OCI-LY1 (cell line): ENCODE measurements around the gene HSPE1.
"Not testable (repeated sequence)": the region's sequence is repeated elsewhere in the genome, so short reads cannot be mapped to it uniquely, and the experiment has no call there.

Experiments
- H2AFZ ChIP-seq: fragments of 200-600 bp; sonication (generic), shearing (Covaris generic); 2 replicates; pipeline ENCODE4 v1.6.0; 2014; ENCODE audit warnings: antibody characterized with exemption, mild to moderate bottlenecking, low read length
- H3F3A ChIP-seq: fragments of 200-600 bp; sonication (generic), shearing (Covaris generic); 2 replicates; pipeline ENCODE4 v1.6.0; 2014; ENCODE audit warnings: mild to moderate bottlenecking, antibody characterized with exemption, low read length, moderate library complexity; ENCODE audit not compliant: insufficient read depth
- H3K27ac ChIP-seq: fragments of 200-600 bp; sonication (generic); 2 replicates; pipeline ENCODE4 v1.5.1; 2014; ENCODE audit warnings: low read length, mixed run types, mild to moderate bottlenecking, low read depth; ENCODE audit not compliant: poor library complexity, severe bottlenecking
- H3K27me3 ChIP-seq: fragments of 200-600 bp; sonication (generic); 2 replicates; pipeline ENCODE4 v1.6.0; 2014; ENCODE audit warnings: antibody characterized with exemption, mild to moderate bottlenecking, low read length, moderate library complexity; ENCODE audit not compliant: insufficient read depth
- H3K36me3 ChIP-seq: fragments of 200-600 bp; sonication (generic); 2 replicates; pipeline ENCODE4 v1.6.1; 2014; ENCODE audit warnings: mild to moderate bottlenecking, antibody characterized with exemption, low read length, moderate library complexity, mixed read lengths; ENCODE audit not compliant: insufficient read depth
- H3K4me1 ChIP-seq: fragments of 200-600 bp; sonication (generic); 2 replicates; pipeline ENCODE4 v1.5.1; 2014; ENCODE audit warnings: mild to moderate bottlenecking, low read length, moderate library complexity; ENCODE audit not compliant: insufficient read depth, severe bottlenecking
- H3K4me2 ChIP-seq: fragments of 200-600 bp; sonication (generic), shearing (Covaris generic); 2 replicates; pipeline ENCODE4 v1.6.1; 2014; ENCODE audit warnings: low read length
- H3K4me3 ChIP-seq: fragments of 200-600 bp; sonication (generic); 2 replicates; pipeline ENCODE4 v1.5.1; 2014; ENCODE audit warnings: low read length, low read depth, mild to moderate bottlenecking, mixed read lengths; ENCODE audit not compliant: poor library complexity, severe bottlenecking
- H3K79me2 ChIP-seq: fragments of 200-600 bp; shearing (Covaris generic); 2 replicates; pipeline ENCODE4 v1.6.1; 2016; ENCODE audit warnings: mixed run types, low read length, mixed read lengths; ENCODE audit not compliant: insufficient read depth
- H3K9ac ChIP-seq: fragments of 200-600 bp; sonication (generic), shearing (Covaris generic); 2 replicates; pipeline ENCODE4 v1.6.1; 2014; ENCODE audit warnings: mild to moderate bottlenecking, low read length, mixed read lengths
- H3K9me2 ChIP-seq: fragments of 200-600 bp; sonication (generic), shearing (Covaris generic); 2 replicates; pipeline ENCODE4 v1.6.1; 2014; ENCODE audit warnings: low read depth, mild to moderate bottlenecking, low read length, mixed read lengths
- H3K9me3 ChIP-seq: fragments of 200-600 bp; shearing (Covaris generic); 2 replicates; pipeline ENCODE4 v1.6.1; 2014; ENCODE audit warnings: low read length, mixed read lengths
- H4K20me1 ChIP-seq: fragments of 200-600 bp; sonication (generic), shearing (Covaris generic); 2 replicates; pipeline ENCODE4 v1.6.0; 2016; ENCODE audit warnings: mild to moderate bottlenecking, low read length; ENCODE audit not compliant: insufficient read depth
- EZH2 ChIP-seq: fragments of 200-600 bp; sonication (generic), shearing (Covaris generic); IDR thresholded peaks from 2 replicates; pipeline ENCODE4 v1.8.0; 2017; ENCODE audit warnings: borderline replicate concordance, mixed run types, mild to moderate bottlenecking, antibody characterized with exemption, low read length, moderate library complexity, mixed read lengths
- TF ChIP-seq, protein P1 (sequence below): fragments of 200-600 bp; sonication (generic), shearing (Covaris generic); IDR thresholded peaks from 2 replicates; pipeline ENCODE4 v1.5.1; 2017; ENCODE audit warnings: mild to moderate bottlenecking, antibody characterized with exemption, low read length, moderate library complexity, mixed read lengths

HSPE1 gene

GRCh38 chr2:197477797-197478196, 22.4 kb upstream of the HSPE1 start:
- no peak overlapping the region for H3K4me3 ChIP-seq
- H3K36me3 ChIP-seq, result peaks cover 47% of the 10 kb centered on the region
- TF ChIP-seq, protein P1, sequence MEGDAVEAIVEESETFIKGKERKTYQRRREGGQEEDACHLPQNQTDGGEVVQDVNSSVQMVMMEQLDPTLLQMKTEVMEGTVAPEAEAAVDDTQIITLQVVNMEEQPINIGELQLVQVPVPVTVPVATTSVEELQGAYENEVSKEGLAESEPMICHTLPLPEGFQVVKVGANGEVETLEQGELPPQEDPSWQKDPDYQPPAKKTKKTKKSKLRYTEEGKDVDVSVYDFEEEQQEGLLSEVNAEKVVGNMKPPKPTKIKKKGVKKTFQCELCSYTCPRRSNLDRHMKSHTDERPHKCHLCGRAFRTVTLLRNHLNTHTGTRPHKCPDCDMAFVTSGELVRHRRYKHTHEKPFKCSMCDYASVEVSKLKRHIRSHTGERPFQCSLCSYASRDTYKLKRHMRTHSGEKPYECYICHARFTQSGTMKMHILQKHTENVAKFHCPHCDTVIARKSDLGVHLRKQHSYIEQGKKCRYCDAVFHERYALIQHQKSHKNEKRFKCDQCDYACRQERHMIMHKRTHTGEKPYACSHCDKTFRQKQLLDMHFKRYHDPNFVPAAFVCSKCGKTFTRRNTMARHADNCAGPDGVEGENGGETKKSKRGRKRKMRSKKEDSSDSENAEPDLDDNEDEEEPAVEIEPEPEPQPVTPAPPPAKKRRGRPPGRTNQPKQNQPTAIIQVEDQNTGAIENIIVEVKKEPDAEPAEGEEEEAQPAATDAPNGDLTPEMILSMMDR, result no peak
- TF ChIP-seq EZH2, result no peak
- H3K9me2 ChIP-seq, result no peaks in the 10 kb centered on the region
- H4K20me1 ChIP-seq, result no peaks in the 10 kb centered on the region
- H3K9me3 ChIP-seq, result no peaks in the 10 kb centered on the region
- no peaks in the 10 kb centered on the region for H3K79me2 ChIP-seq
- H3K27me3 ChIP-seq, result no peaks in the 10 kb centered on the region
- H2AFZ ChIP-seq, result no peak overlapping the region
- no peak overlapping the region for H3K9ac ChIP-seq
- H3K4me2 ChIP-seq, result no peak overlapping the region
- H3K4me1 ChIP-seq, result no peaks in the 10 kb centered on the region
- no peak overlapping the region for H3K27ac ChIP-seq
- no peaks in the 10 kb centered on the region for H3F3A ChIP-seq

GRCh38 chr2:197480165-197481036, 19.8 kb upstream of the HSPE1 start:
- no peaks in the 10 kb centered on the region for H4K20me1 ChIP-seq
- H3F3A ChIP-seq, result 0 out of 2 replicates have a peak, but pooled peaks cover 3% of the 10 kb centered on the region
- H3K9me2 ChIP-seq, result no peaks in the 10 kb centered on the region
- TF ChIP-seq, protein P1, result no peak
- no peak for TF ChIP-seq EZH2
- H3K79me2 ChIP-seq, result no peaks in the 10 kb centered on the region
- H3K4me2 ChIP-seq, result no peak overlapping the region
- no peak overlapping the region for H3K9ac ChIP-seq
- no peak overlapping the region for H2AFZ ChIP-seq
- H3K4me3 ChIP-seq, result no peak overlapping the region
- no peak overlapping the region for H3K27ac ChIP-seq
- H3K27me3 ChIP-seq, result no peaks in the 10 kb centered on the region
- H3K36me3 ChIP-seq, result peaks cover 37% of the 10 kb centered on the region
- peaks cover 5% of the 10 kb centered on the region; the same call in 1 of the 2 replicates for H3K9me3 ChIP-seq
- no peaks in the 10 kb centered on the region for H3K4me1 ChIP-seq

DNA sequence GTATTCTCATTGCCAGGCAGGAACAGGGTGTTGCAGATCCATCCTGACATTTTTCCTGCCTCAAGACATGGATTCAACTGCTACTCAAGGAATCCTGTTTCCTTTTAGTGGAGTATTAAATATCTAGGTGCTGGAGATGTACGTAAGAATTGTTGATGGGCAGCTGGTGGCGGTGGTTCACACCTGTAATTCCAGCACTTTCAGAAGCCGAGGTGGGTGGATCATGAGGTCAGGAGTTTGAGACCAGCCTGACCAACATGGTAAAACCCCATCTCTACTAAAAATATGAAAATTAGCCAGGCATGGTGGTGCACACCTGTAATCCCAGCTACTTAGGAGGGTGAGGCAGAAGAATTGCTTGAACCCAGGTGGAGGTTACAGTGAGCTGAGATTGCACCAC, 15.9 kb upstream of the HSPE1 start:
- H3K9ac ChIP-seq, H4K20me1 ChIP-seq, H3F3A ChIP-seq, H3K4me1 ChIP-seq, H3K4me2 ChIP-seq, H3K9me3 ChIP-seq, H3K9me2 ChIP-seq, H3K79me2 ChIP-seq, H3K27ac ChIP-seq, H3K27me3 ChIP-seq, H2AFZ ChIP-seq, H3K4me3 ChIP-seq: not testable (repeated sequence)
- peaks cover 53% of the 10 kb centered on the region for H3K36me3 ChIP-seq
